Left ventricle myocardium inferior (tissue), 1 donor: ENCODE results near the gene PCDHA3. TPM values are rescaled to one million over a fixed set of nuclear protein-coding genes. Genes with fewer than 3 reads are reported as not detected.
A peak's percentile ranks its signal among the peaks of the same experiment; 100 is the strongest.

Source experiments
- DNase-seq: peaks from one replicate; pipeline ENCODE4 v3.0.0-alpha.2; 2020
- H3K27ac ChIP-seq: fragments of 200-600 bp; replicated peaks from 2 replicates; pipeline ENCODE4 v1.8.0; 2021
- H3K27me3 ChIP-seq: fragments of 200-600 bp; 2 replicates; pipeline ENCODE4 v1.8.0; 2021; ENCODE audit warnings: low read depth
- H3K36me3 ChIP-seq: fragments of 200-600 bp; 2 replicates; pipeline ENCODE4 v1.8.0; 2021
- H3K4me1 ChIP-seq: fragments of 200-600 bp; 2 replicates; pipeline ENCODE4 v1.8.0; 2021
- H3K4me3 ChIP-seq: fragments of 200-600 bp; 2 replicates; pipeline ENCODE4 v1.8.0; 2021; ENCODE audit warnings: mild to moderate bottlenecking, moderate library complexity
- H3K9me3 ChIP-seq: fragments of 200-600 bp; replicated peaks from 2 replicates; pipeline ENCODE4 v1.8.0; 2021
- CTCF ChIP-seq: fragments of 200-600 bp; IDR thresholded peaks from 2 replicates; pipeline ENCODE4 v1.8.0; 2021; ENCODE audit warnings: antibody characterized with exemption, mild to moderate bottlenecking, borderline replicate concordance
- intact Hi-C: fragments of 100-400 bp; cut with micrococcal nuclease; formaldehyde crosslinking; loops from one replicate; pipeline ENCODE4 v1.11.0; 2022
- long read RNA-seq: library from polyadenylated mRNA; unstranded; transcript quantifications from one replicate; pipeline ENCODE4 v2.0.0, GENCODE V29; 2021
- total RNA-seq: library from RNA; stranded (reverse); fragmentation: NEBNext Ultra II Directional; extraction: Animal tissue kit (Norgen Biotek cat#: 25700); gene quantifications from one replicate; pipeline ENCODE4 v1.2.1, GENCODE V29; 2021
- donor health status: DM: no; HTN: yes; CAD: no; lungs with severe emphysema.

The PCDHA3 gene
- total RNA-seq, result not detected
- long read RNA-seq, result 0 reads

GRCh38 chr5:140800816-140801493, at the start of gene PCDHA3:
Gene PCDHA3, plus strand, starts transcription at chr5:140801057.
- H3K4me1 ChIP-seq, result no peaks in the 10 kb centered on the region
- peak; percentile 26 for TF ChIP-seq CTCF
- H3K4me3 ChIP-seq, result peak within 1 kb of the TSS; percentile 56
- no peak within 1 kb of the TSS for H3K27ac ChIP-seq
- intact Hi-C loops, result no loop called here
- H3K36me3 ChIP-seq, result no peaks in the 10 kb centered on the region
- DNase-seq, result no peak
- peaks cover 69% of the 10 kb centered on the region for H3K9me3 ChIP-seq
- H3K27me3 ChIP-seq, result peaks cover 53% of the 10 kb centered on the region

- Histone ChIP-seq H3K27me3 (no peaks in the 10 kb centered on the region), H3K36me3 (no peaks in the 10 kb centered on the region), H3K4me3 (no peak overlapping the region), H3K4me1 (no peaks in the 10 kb centered on the region), H3K9me3 (peaks cover 99% of the 10 kb centered on the region), H3K27ac (no peak overlapping the region)
- no peak for DNase-seq
- intact Hi-C loops, result no loop called here
- no peak for TF ChIP-seq CTCF
Measured at GRCh38 chr5:140753561-140753960, 47.3 kb upstream of the PCDHA3 start.

GRCh38 chr5:140764177-140764973, 36.5 kb upstream of the PCDHA3 start:
- Histone ChIP-seq H3K4me3 (no peak overlapping the region), H3K36me3 (peaks cover 3% of the 10 kb centered on the region), H3K27ac (no peak overlapping the region), H3K9me3 (peaks cover 100% of the 10 kb centered on the region), H3K27me3 (no peaks in the 10 kb centered on the region), H3K4me1 (no peaks in the 10 kb centered on the region)
- intact Hi-C loops, result no loop called here
- TF ChIP-seq CTCF, result no peak
- DNase-seq, result no peak

GRCh38 chr5:140767444-140767843, 33.4 kb upstream of the PCDHA3 start:
- Histone ChIP-seq H3K27me3 (no peaks in the 10 kb centered on the region), H3K4me3 (no peak overlapping the region), H3K27ac (no peak overlapping the region), H3K9me3 (peaks cover 100% of the 10 kb centered on the region), H3K4me1 (no peaks in the 10 kb centered on the region), H3K36me3 (peaks cover 3% of the 10 kb centered on the region)
- DNase-seq, result no peak
- no peak for TF ChIP-seq CTCF
- intact Hi-C loops, result no loop called here

GRCh38 chr5:140780512-140780911, 20.3 kb upstream of the PCDHA3 start:
- intact Hi-C loops, result no loop called here
- peaks cover 100% of the 10 kb centered on the region for H3K9me3 ChIP-seq

More at GRCh38 chr5:140780512-140780911, 20.3 kb upstream of the PCDHA3 start:
- no peak for DNase-seq
- Histone ChIP-seq H3K27me3 (peaks cover 25% of the 10 kb centered on the region), H3K36me3 (no peaks in the 10 kb centered on the region), H3K4me3 (no peak overlapping the region), H3K27ac (no peak overlapping the region), H3K4me1 (no peaks in the 10 kb centered on the region)
- TF ChIP-seq CTCF, result no peak
